GM19438 (cell line): ENCODE data around the gene FIG4.
A peak's percentile ranks its signal among the peaks of the same experiment; 100 is the strongest.
"Not testable (repeated sequence)": the region's sequence is repeated elsewhere in the genome, so short reads cannot be mapped to it uniquely, and the experiment has no call there.

ENCODE experiments used
- ATAC-seq: cut with Tn5 transposase; IDR thresholded peaks from one replicate; pipeline ENCODE4 v1.9.1; 2021; ENCODE audit warnings: low read depth; ENCODE audit not compliant: unreplicated experiment

The FIG4 gene

GRCh38 chr6:109690737-109691621 lies at the start of gene FIG4, which contains the start of gene AK9:
Gene FIG4 (plus strand): TSS chr6:109691296. CDS start chr6:109691436, 140 bp downstream.
Gene AK9 (minus strand): TSS chr6:109691202. CDS start chr6:109675745, 15,457 bp downstream.
- peak; percentile 96 for ATAC-seq

GRCh38 chr6:109644131-109644530 lies 47.0 kb upstream of the FIG4 start:
- no peak for ATAC-seq

GRCh38 chr6:109653264-109653663 lies 37.8 kb upstream of the FIG4 start:
- ATAC-seq = no peak

GRCh38 chr6:109655761-109656262 lies 35.3 kb upstream of the FIG4 start:
- no peak for ATAC-seq

GRCh38 chr6:109660526-109661320 lies 30.4 kb upstream of the FIG4 start:
- ATAC-seq = no peak

- no peak for ATAC-seq
These were observed 28.9 kb upstream of the FIG4 start for GRCh38 chr6:109662192-109662591.

GRCh38 chr6:109669811-109670210 lies 21.3 kb upstream of the FIG4 start:
- ATAC-seq = no peak

- ATAC-seq = no peak
These were observed 19.4 kb upstream of the FIG4 start for GRCh38 chr6:109671733-109672132.

GRCh38 chr6:109672175-109672574 lies 18.9 kb upstream of the FIG4 start:
- no peak for ATAC-seq

- no peak for ATAC-seq
These were observed 18.3 kb upstream of the FIG4 start for GRCh38 chr6:109672839-109673238.

GRCh38 chr6:109676724-109677123 lies 14.4 kb upstream of the FIG4 start:
- ATAC-seq = no peak

GRCh38 chr6:109678240-109678639 lies 12.9 kb upstream of the FIG4 start:
- no peak for ATAC-seq

- ATAC-seq = not testable (repeated sequence)
These were observed 12.2 kb upstream of the FIG4 start for GRCh38 chr6:109678661-109679505.

GRCh38 chr6:109686566-109687265 lies 4.4 kb upstream of the FIG4 start:
- no peak for ATAC-seq

- no peak for ATAC-seq
These were observed 3.8 kb upstream of the FIG4 start for GRCh38 chr6:109687271-109687761.

GRCh38 chr6:109690373-109690736 lies 741 bp upstream of the FIG4 start:
- peak; percentile 42 for ATAC-seq

GRCh38 chr6:109693111-109693510 lies 2.0 kb downstream of the FIG4 start:
- peak; percentile 26 for ATAC-seq

GRCh38 chr6:109695468-109695867 lies 4.4 kb downstream of the FIG4 start:
- no peak for ATAC-seq

GRCh38 chr6:109696355-109696754 lies 5.3 kb downstream of the FIG4 start:
- ATAC-seq = no peak

- ATAC-seq = no peak
These were observed 10.1 kb downstream of the FIG4 start for GRCh38 chr6:109701221-109701620.
